GM12892 (cell line): ENCODE data around the gene KIAA1217.

ENCODE experiments used
- DNase-seq: peaks from one replicate; pipeline ENCODE4 v3.0.0; 2011; ENCODE audit not compliant: insufficient read length
- FAIRE-seq: peaks from 2 replicates; lab custom pipeline; 2011; peaks lifted over from hg19 to GRCh38; lab: Jason Lieb, UNC
- POLR2A ChIP-seq: IDR thresholded peaks from 2 replicates; pipeline ENCODE4 v1.6.1; 2011; ENCODE audit warnings: low read depth, low read length, control low read depth
- POLR2AphosphoS5 ChIP-seq: IDR thresholded peaks from 2 replicates; pipeline ENCODE4 v1.6.1; 2011; ENCODE audit warnings: low read depth, low read length, control low read depth
- TAF1 ChIP-seq: IDR thresholded peaks from 2 replicates; pipeline ENCODE4 v1.6.1; 2011; ENCODE audit warnings: low read depth, mild to moderate bottlenecking, control low read depth, low read length, borderline replicate concordance

KIAA1217 gene

DNA sequence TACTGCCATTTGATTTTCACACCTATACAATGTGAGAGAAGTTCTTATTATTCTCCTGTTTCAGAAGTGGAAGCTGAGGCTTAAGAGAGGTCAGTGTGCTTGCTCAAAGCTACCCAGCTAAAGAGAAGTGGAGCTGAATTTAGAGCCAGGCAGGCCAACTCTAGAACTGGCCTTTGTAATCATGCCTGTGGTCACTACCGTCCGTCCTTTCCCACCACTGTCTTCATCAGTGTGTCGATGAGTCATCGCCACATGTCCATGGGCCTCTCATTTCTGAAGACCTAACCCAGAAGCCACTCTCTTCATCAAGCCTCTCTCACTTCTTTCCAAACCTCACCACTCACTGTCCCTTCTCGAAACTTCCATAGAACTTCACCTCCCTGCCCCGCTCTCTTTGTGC lies 237.8 kb downstream of the KIAA1217 start:
- DNase-seq (no peak), FAIRE-seq (peak; percentile 38)
- TF ChIP-seq POLR2A (no peak), TAF1 (no peak), POLR2AphosphoS5 (no peak)

GRCh38 chr10:24448351-24448999 lies 239.5 kb downstream of the KIAA1217 start:
- DNase-seq (no peak), FAIRE-seq (no peak)
- TF ChIP-seq POLR2A (no peak), TAF1 (no peak), POLR2AphosphoS5 (no peak)

- no peak for DNase-seq
- FAIRE-seq, result peak; percentile 88
- TF ChIP-seq POLR2AphosphoS5, result no peak
Observed at GRCh38 chr10:24449321-24449740, 240.4 kb downstream of the KIAA1217 start.

GRCh38 chr10:24449769-24450310 lies 240.9 kb downstream of the KIAA1217 start:
- FAIRE-seq, result no peak
- no peak for DNase-seq
- TF ChIP-seq POLR2AphosphoS5 (no peak), TAF1 (no peak), POLR2A (no peak)

DNA sequence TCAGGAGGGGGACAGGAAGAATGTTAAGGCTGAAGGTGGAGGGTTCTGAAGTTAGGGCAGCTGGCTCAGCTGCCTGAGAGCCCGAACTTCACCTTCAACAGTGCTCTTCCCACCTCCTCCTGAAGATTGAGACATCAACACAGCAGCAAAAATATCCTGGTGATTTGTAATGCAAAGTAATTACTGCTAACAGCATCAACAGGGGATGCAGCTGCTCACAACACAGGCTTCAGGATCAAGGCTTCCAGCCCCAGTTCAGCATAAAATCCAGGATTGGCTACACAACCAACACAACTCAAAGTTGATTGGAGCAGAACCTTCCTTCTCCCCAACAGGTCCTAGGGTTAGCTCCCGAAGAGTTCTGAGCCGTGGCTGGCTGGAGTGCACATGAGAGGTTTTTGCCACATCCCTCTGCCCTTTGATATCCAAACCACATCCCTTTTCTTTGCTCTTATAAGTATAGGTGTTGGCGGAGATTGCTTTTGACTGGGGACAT lies 242.4 kb downstream of the KIAA1217 start:
- TF ChIP-seq POLR2A (no peak), POLR2AphosphoS5 (no peak), TAF1 (no peak)
- no peak for FAIRE-seq
- no peak for DNase-seq

DNA sequence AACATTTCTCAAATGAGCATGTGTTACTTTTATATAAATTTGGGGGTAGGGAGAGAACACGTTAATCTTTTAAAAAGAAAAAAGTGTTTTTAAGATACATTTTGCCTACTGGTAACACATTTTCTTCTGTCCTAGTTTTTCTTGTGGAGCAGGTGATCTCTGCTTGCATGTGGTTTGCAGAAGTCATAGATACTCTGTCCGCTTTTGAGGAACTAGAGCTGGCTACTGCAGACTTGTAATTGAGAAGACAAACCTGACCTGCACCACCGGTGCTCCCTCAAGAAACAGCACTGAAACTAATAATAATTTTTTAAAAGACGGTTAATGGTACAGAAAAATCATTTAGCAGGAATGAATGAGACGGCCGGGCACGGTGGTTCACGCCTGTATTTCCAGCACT lies 243.1 kb downstream of the KIAA1217 start:
- DNase-seq (no peak), FAIRE-seq (no peak)
- TF ChIP-seq POLR2A, result no peak
- no peak for TF ChIP-seq TAF1
- no peak for TF ChIP-seq POLR2AphosphoS5

- FAIRE-seq (no peak), DNase-seq (no peak)
- no peak for TF ChIP-seq POLR2A
- TF ChIP-seq POLR2AphosphoS5, result no peak
- no peak for TF ChIP-seq TAF1
Observed at GRCh38 chr10:24453404-24453830, 244.5 kb downstream of the KIAA1217 start.

- TF ChIP-seq POLR2AphosphoS5 (no peak), TAF1 (no peak), POLR2A (no peak)
- FAIRE-seq (no peak), DNase-seq (no peak)
Observed at GRCh38 chr10:24453973-24454372, 245.0 kb downstream of the KIAA1217 start.

- no peak for TF ChIP-seq TAF1
- TF ChIP-seq POLR2A, result no peak
- FAIRE-seq, result no peak
- DNase-seq, result no peak
Observed at GRCh38 chr10:24455447-24455846, 246.5 kb downstream of the KIAA1217 start.

DNA sequence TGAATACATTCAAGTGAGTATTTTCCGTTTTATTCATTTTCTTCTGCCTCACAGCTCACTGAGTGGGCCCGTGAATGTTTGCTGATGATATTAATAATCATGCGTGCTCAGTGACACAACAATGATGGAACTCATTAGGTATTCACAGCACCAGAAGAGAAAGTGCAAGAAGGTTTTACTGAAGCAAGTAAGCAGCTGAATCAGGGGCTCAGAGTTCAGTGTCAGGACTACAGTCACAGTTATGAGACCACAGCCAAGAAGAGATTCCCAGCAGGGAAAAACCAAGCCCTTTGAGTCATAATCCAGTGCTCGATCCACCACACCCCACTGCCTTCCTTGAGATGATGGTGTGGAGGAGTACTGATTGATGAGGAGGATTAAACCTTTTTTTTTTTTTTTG lies 247.4 kb downstream of the KIAA1217 start:
- DNase-seq (no peak), FAIRE-seq (no peak)
- TF ChIP-seq POLR2A (no peak), POLR2AphosphoS5 (no peak), TAF1 (no peak)

DNA sequence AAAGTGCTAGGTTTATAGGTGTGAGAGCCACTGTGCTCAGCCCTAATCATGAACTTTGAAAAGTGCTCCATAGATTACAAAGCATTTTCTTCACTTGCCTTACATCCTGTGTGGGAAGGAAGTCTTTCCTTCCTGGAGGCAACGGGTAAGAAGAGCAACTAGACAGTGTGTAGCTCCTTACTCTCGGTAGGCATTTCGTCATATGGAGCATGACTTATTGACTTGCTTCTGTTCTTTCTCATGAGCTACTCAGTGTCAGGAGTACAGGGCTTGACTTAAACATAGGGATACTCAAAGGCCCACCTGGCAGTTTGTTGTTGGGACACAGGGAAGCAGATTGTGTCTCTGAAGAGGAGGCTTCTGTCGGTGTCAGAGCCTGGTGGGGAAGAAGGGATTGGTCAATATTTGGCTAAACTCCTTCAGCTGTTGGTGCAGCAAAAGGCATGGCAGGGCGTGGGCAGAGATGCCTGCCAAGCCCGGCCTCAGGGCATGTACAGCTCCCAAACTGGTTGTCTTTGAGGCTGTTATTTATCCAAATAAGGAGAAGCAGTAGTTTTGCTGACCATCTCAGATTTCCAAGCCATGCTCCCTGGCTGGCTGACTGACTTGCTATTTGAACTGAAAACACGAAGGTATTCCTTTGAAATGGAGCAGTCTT lies 248.9 kb downstream of the KIAA1217 start:
- FAIRE-seq (no peak), DNase-seq (no peak)
- TF ChIP-seq TAF1, result no peak
- no peak for TF ChIP-seq POLR2AphosphoS5
- TF ChIP-seq POLR2A, result no peak

DNA sequence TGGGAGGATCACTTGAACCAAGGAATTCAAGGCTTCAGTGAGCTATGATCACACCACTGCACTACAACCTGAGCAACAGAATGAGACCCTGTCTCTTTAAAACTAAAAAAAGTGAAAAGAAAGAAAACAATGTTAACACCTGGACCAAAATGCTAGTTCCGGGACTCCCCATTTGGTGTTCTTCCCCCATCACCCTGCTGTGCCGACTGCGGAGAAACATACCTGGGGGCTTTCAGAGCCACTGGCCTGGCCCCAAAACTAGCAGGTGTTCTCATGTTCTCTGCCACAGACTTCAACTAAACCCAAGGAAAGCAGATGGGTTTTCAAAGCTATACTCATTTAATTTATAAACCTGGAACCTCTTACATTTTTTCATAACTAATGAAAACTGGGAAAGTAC lies 250.9 kb downstream of the KIAA1217 start:
- no peak for FAIRE-seq
- TF ChIP-seq POLR2AphosphoS5 (no peak), TAF1 (no peak), POLR2A (no peak)

DNA sequence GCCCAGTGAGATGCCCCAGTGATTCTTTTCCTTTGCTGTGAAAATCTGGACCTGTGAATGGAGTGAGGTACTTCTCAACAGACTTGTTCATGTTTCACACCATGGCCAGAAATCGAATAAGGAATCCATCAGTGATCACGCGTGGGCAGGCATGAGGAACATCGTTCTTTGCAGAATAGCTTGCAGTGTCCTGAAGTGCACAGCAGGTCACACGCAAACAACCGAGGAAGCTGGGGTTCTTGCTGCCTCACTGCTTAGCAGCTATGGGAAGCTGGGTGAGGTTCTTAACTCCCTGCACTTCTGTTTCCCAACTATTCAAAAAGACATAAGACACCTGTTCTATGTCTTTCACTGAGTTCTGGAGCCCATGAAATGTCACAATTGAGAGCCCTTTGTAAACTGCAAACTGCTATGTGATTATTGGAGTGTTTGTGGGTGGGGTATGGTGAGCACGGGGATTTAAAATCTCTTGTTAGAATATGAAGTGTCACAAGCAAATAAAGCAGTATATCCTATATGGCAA lies 253.4 kb downstream of the KIAA1217 start:
- no peak for FAIRE-seq
- TF ChIP-seq POLR2A, result no peak
- TF ChIP-seq POLR2AphosphoS5, result no peak
- TF ChIP-seq TAF1, result no peak
- DNase-seq, result no peak

More for the DNA sequence above, 250.9 kb downstream of the KIAA1217 start:
- no peak for DNase-seq
